Brain microvascular endothelial cell (primary cell): Measurements from ENCODE around the gene XXYLT1.

Experiments used
- DNase-seq: peaks from one replicate; pipeline ENCODE4 v3.0.0-alpha.2; 2020
- H3K27ac ChIP-seq: fragments of 250-450 bp; sonication (Bioruptor Pico); 2 replicates; pipeline ENCODE4 v1.5.1; 2020; ENCODE audit warnings: mild to moderate bottlenecking, moderate library complexity
- H3K27me3 ChIP-seq: fragments of 250-450 bp; sonication (Bioruptor Pico); replicated peaks from 2 replicates; pipeline ENCODE4 v1.5.1; 2020; ENCODE audit warnings: mild to moderate bottlenecking
- H3K36me3 ChIP-seq: fragments of 250-450 bp; sonication (Bioruptor Pico); replicated peaks from 2 replicates; pipeline ENCODE4 v1.5.1; 2020; ENCODE audit warnings: mild to moderate bottlenecking
- H3K4me3 ChIP-seq: 2 replicates; pipeline ENCODE4 v1.5.1; 2011; ENCODE audit warnings: low read depth, mild to moderate bottlenecking, control low read depth, low read length, moderate library complexity
- in situ Hi-C: cut with HindIII; loops from 2 replicates; pipeline ENCODE4 v1.10.0; 2017; ENCODE audit warnings: low sequenced_read_pairs, low pct_ligation_motif_present
- TF ChIP-seq, protein P1 (sequence below): IDR thresholded peaks from 2 replicates; pipeline ENCODE4 v1.5.1; 2011; ENCODE audit warnings: low read depth, mild to moderate bottlenecking, moderate library complexity, low read length, control low read depth, inconsistent platforms; ENCODE audit errors: missing control alignments

Gene XXYLT1

DNA sequence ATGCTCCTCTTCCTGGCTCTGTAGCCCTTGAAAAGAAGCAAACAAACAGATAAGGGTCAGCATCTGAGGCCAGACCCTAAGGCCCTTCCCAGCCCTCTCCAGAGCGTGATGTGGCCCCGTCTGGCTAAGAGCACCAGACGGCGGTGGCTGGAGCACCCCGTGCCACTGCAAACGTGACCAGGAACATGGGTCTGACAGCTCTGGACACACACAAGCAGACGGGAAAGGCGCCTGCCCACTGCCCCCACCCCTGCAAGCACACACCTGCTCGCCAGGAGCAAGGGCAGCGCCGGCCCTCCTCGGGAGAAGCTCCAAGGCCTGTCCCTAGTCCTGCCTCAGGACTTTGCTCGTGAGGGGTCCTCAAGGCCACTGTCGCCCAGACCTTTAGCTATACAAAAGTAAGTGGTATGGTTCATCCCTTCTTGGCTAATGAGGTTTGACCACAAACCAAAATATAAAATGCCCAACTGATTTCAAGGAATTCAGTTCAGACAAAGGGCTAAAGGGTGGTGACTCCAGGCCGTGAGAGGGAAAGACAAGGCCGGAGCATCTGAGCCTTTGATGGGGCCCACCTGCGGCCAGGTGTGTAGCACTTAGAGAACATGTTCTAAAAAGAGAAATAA lies 90.4 kb downstream of the XXYLT1 start:
- TF ChIP-seq, protein P1, sequence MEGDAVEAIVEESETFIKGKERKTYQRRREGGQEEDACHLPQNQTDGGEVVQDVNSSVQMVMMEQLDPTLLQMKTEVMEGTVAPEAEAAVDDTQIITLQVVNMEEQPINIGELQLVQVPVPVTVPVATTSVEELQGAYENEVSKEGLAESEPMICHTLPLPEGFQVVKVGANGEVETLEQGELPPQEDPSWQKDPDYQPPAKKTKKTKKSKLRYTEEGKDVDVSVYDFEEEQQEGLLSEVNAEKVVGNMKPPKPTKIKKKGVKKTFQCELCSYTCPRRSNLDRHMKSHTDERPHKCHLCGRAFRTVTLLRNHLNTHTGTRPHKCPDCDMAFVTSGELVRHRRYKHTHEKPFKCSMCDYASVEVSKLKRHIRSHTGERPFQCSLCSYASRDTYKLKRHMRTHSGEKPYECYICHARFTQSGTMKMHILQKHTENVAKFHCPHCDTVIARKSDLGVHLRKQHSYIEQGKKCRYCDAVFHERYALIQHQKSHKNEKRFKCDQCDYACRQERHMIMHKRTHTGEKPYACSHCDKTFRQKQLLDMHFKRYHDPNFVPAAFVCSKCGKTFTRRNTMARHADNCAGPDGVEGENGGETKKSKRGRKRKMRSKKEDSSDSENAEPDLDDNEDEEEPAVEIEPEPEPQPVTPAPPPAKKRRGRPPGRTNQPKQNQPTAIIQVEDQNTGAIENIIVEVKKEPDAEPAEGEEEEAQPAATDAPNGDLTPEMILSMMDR: no peak
- H3K4me3 ChIP-seq: no peak overlapping the region
- DNase-seq: no peak
- H3K27me3 ChIP-seq: no peaks in the 10 kb centered on the region
- H3K27ac ChIP-seq: no peak overlapping the region
- no peaks in the 10 kb centered on the region for H3K36me3 ChIP-seq
- in situ Hi-C loops: no loop called here

DNA sequence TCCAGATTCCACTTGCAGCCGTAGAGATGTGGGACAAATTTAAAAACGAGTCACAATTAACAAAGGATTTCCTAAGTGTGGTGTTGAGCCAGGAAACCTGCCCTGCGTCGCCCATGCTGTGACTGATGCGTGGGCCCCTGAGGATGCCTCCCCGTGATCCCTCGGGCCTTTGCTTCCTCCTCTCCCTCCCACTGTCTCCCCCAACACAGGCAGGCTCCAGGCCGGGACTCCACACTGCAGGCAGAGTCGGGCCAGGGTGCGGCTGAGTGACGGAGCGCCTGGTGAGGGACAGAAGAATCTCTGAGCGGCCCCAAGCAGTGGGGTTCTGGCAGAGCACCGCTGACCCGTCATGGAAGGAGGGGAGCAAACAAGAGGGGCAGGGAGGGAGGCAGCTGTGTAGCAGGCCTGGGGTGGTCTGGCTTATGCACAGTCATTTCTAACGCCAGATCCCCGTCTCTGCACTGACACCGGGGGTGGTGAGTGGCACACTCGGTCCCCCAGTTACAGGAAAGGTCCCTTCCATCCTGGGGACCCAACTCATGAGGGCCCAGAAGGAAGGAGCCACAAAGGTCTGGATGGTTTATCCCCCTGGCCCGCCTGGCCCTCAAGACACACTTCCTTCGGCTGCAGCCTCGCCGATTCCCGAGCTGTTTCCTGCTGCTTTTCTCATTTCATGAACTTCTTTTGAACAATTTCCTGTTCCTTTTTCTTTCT lies 91.0 kb downstream of the XXYLT1 start:
- in situ Hi-C loops: no loop called here
- Histone ChIP-seq H3K4me3 (no peak overlapping the region), H3K27ac (no peak overlapping the region), H3K36me3 (no peaks in the 10 kb centered on the region), H3K27me3 (no peaks in the 10 kb centered on the region)
- DNase-seq: no peak
- TF ChIP-seq, protein P1: no peak

DNA sequence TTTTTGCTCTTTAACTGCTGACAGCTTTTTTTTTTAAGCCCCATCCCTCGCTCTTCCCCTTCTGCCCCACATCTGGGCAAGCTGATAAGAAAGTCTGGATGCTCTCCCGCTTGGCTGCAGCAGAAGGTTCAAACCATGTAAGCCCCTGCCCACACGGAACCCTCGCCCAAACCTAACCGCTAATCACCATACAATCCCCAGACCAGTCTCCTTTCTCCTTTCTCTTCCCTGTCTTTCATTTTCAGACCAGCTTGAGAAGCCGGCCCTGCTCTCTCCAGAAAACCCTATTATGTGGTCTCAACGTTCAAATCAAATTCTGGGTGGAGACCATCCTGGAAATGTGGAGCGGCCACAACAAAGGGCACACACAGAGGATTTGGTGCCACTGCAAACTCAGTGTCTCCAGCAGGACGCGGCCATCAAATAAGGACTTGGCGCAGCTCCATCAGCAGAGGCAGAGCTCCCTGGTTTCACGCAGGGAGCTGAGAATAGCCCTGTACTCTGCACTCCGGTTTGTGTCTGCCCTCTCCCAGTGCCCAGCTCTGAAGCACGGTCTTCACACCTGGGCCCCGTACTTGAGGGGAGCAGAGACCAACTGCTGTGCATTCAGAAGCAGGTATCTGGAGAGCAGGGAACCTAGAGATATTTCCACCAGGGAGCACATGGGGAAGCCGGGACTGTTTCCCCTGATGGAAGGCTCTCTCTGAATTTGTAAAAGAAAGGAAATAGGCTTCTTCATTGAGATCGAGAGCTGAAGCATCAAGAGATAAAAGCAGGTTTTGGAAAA lies 92.6 kb downstream of the XXYLT1 start:
- TF ChIP-seq, protein P1: no peak
- H3K27me3 ChIP-seq: no peaks in the 10 kb centered on the region
- in situ Hi-C loops: no loop called here
- H3K4me3 ChIP-seq: no peak overlapping the region
- no peaks in the 10 kb centered on the region for H3K36me3 ChIP-seq
- H3K27ac ChIP-seq: no peak overlapping the region
- no peak for DNase-seq

- in situ Hi-C loops: no loop called here
- H3K4me3 ChIP-seq: no peak overlapping the region
- no peak for DNase-seq
- no peak overlapping the region for H3K27ac ChIP-seq
- H3K36me3 ChIP-seq: no peaks in the 10 kb centered on the region
- TF ChIP-seq, protein P1: no peak
- H3K27me3 ChIP-seq: no peaks in the 10 kb centered on the region
Measured at GRCh38 chr3:195177422-195178123, 93.4 kb downstream of the XXYLT1 start.

GRCh38 chr3:195176776-195177175 lies 94.2 kb downstream of the XXYLT1 start:
- TF ChIP-seq, protein P1: no peak
- no peaks in the 10 kb centered on the region for H3K36me3 ChIP-seq
- in situ Hi-C loops: no loop called here
- H3K27ac ChIP-seq: no peak overlapping the region
- H3K4me3 ChIP-seq: no peak overlapping the region
- H3K27me3 ChIP-seq: no peaks in the 10 kb centered on the region
- no peak for DNase-seq
